OCI-LY7 (cell line): ENCODE data around the gene F13A1. TPM values are rescaled to one million over a fixed set of nuclear protein-coding genes. Genes with fewer than 3 reads are reported as not detected.

Experiments
- BruUV-seq: library from RNA; stranded (reverse); fragments of 400-500 nt; replicated peaks from 2 replicates; lab custom pipeline; 2021; lab: Mats Ljungman, UMichigan
- CTCF ChIA-PET: fragments of 300-600 bp; sonication (Branson Sonifier 250); formaldehyde crosslinking; loops from one replicate; lab custom pipeline; 2022; ENCODE audit warnings: antibody characterized with exemption; ENCODE audit not compliant: unreplicated experiment; lab: Charles Lee
- POLR2A ChIA-PET: fragments of 300-600 bp; sonication (Branson Sonifier 250); formaldehyde crosslinking; loops from one replicate; lab custom pipeline; 2022; ENCODE audit warnings: antibody characterized with exemption; lab: Charles Lee
- DNase-seq: peaks from one replicate; pipeline ENCODE4 v3.0.0-alpha.2; 2015; ENCODE audit warnings: low spot score
- H2AFZ ChIP-seq: fragments of 200-600 bp; sonication (generic), shearing (Covaris generic); 2 replicates; pipeline ENCODE4 v1.6.1; 2014; ENCODE audit warnings: mild to moderate bottlenecking, antibody characterized with exemption, low read length, moderate library complexity
- H3K27ac ChIP-seq: fragments of 200-600 bp; sonication (generic); 2 replicates; pipeline ENCODE4 v1.5.1; 2014; ENCODE audit warnings: mixed run types, low read depth, mild to moderate bottlenecking, moderate library complexity, low read length, inconsistent platforms; ENCODE audit not compliant: poor library complexity, severe bottlenecking
- H3K36me3 ChIP-seq: fragments of 200-600 bp; sonication (generic); 2 replicates; pipeline ENCODE4 v1.6.1; 2014; ENCODE audit warnings: mild to moderate bottlenecking, antibody characterized with exemption, low read length, moderate library complexity, mixed read lengths; ENCODE audit not compliant: insufficient read depth
- H3K4me1 ChIP-seq: fragments of 200-600 bp; sonication (generic); 2 replicates; pipeline ENCODE4 v1.5.1; 2014; ENCODE audit warnings: mild to moderate bottlenecking, low read length; ENCODE audit not compliant: insufficient read depth, poor library complexity, severe bottlenecking
- H3K4me2 ChIP-seq: fragments of 200-600 bp; sonication (generic); 2 replicates; pipeline ENCODE4 v1.6.1; 2014; ENCODE audit warnings: mild to moderate bottlenecking, low read length
- H3K4me3 ChIP-seq: fragments of 200-600 bp; sonication (generic); 2 replicates; pipeline ENCODE4 v1.5.1; 2014; ENCODE audit warnings: mild to moderate bottlenecking, low read depth, low read length; ENCODE audit not compliant: poor library complexity, severe bottlenecking
- H3K79me2 ChIP-seq: fragments of 200-600 bp; sonication (generic); 2 replicates; pipeline ENCODE4 v1.6.1; 2016; ENCODE audit warnings: low read depth, mild to moderate bottlenecking, low read length, moderate library complexity, mixed read lengths; ENCODE audit not compliant: insufficient read depth
- H3K9me2 ChIP-seq: fragments of 200-600 bp; sonication (generic); 2 replicates; pipeline ENCODE4 v1.6.1; 2016; ENCODE audit warnings: mild to moderate bottlenecking, low read length, mixed read lengths; ENCODE audit not compliant: insufficient read depth
- H3K9me3 ChIP-seq: fragments of 200-600 bp; sonication (generic); 2 replicates; pipeline ENCODE4 v1.6.1; 2014; ENCODE audit warnings: mild to moderate bottlenecking, mixed run types, low read length, mixed read lengths
- H4K20me1 ChIP-seq: fragments of 200-600 bp; sonication (generic); 2 replicates; pipeline ENCODE4 v1.6.1; 2014; ENCODE audit warnings: mild to moderate bottlenecking, antibody characterized with exemption, low read length, moderate library complexity, mixed read lengths; ENCODE audit not compliant: insufficient read depth
- EZH2phosphoT487 ChIP-seq: fragments of 200-600 bp; sonication (generic); IDR thresholded peaks from 2 replicates; pipeline ENCODE4 v1.6.1; 2018; ENCODE audit warnings: low read depth, borderline replicate concordance, mild to moderate bottlenecking, mixed run types, antibody characterized with exemption, low read length, moderate library complexity, mixed read lengths
- intact Hi-C: fragments of 100-400 bp; cut with micrococcal nuclease; formaldehyde crosslinking; loops from one replicate; pipeline ENCODE4 v1.10.0; 2022; ENCODE audit not compliant: unreplicated experiment
- total RNA-seq, 2 experiments: library from RNA; depleted of rRNA in 1 of 2; stranded (reverse); fragments of >200 nt in 1 of 2; shearing (Covaris generic) in 1 of 2; gene quantifications; 2 replicates each; pipeline ENCODE4 v1.2.3, GENCODE V29; 2014 to 2022
- TF ChIP-seq, protein P1 (sequence below): fragments of 200-600 bp; sonication (generic); conservative IDR thresholded peaks from 2 replicates; pipeline ENCODE4 v1.5.1; 2014; ENCODE audit warnings: mild to moderate bottlenecking, antibody characterized with exemption, low read length, moderate library complexity, mixed read lengths

F13A1 gene
- total RNA-seq, 2 experiments from 2014 or later, result 0.13 to 0.63 TPM

GRCh38 chr6:6123803-6124202, 196.7 kb downstream of the F13A1 start:
- no TSS peak for BruUV-seq
- Histone ChIP-seq H3K36me3 (no peaks in the 10 kb centered on the region), H4K20me1 (no peaks in the 10 kb centered on the region), H3K9me3 (no peaks in the 10 kb centered on the region), H3K4me2 (no peak overlapping the region), H3K4me1 (no peaks in the 10 kb centered on the region), H2AFZ (no peak overlapping the region), H3K79me2 (no peaks in the 10 kb centered on the region), H3K9me2 (no peaks in the 10 kb centered on the region), H3K27ac (no peak overlapping the region), H3K4me3 (no peak overlapping the region)
- no peak for TF ChIP-seq EZH2phosphoT487
- TF ChIP-seq, protein P1, sequence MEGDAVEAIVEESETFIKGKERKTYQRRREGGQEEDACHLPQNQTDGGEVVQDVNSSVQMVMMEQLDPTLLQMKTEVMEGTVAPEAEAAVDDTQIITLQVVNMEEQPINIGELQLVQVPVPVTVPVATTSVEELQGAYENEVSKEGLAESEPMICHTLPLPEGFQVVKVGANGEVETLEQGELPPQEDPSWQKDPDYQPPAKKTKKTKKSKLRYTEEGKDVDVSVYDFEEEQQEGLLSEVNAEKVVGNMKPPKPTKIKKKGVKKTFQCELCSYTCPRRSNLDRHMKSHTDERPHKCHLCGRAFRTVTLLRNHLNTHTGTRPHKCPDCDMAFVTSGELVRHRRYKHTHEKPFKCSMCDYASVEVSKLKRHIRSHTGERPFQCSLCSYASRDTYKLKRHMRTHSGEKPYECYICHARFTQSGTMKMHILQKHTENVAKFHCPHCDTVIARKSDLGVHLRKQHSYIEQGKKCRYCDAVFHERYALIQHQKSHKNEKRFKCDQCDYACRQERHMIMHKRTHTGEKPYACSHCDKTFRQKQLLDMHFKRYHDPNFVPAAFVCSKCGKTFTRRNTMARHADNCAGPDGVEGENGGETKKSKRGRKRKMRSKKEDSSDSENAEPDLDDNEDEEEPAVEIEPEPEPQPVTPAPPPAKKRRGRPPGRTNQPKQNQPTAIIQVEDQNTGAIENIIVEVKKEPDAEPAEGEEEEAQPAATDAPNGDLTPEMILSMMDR, result no peak
- ChIA-PET POLR2A (interaction anchor here (0.5 kb wide), 1 partner anchor 209 kb away, joined by 3 read pairs; no protein-coding TSS in a partner anchor), CTCF (no interaction called here)
- intact Hi-C loops, result no loop called here
- DNase-seq, result no peak

GRCh38 chr6:6121943-6122342, 198.5 kb downstream of the F13A1 start:
- intact Hi-C loops, result no loop called here
- Histone ChIP-seq H2AFZ (no peak overlapping the region), H3K79me2 (no peaks in the 10 kb centered on the region), H3K4me3 (no peak overlapping the region), H3K4me2 (no peak overlapping the region), H3K4me1 (no peaks in the 10 kb centered on the region), H3K36me3 (no peaks in the 10 kb centered on the region), H3K9me3 (no peaks in the 10 kb centered on the region), H4K20me1 (no peaks in the 10 kb centered on the region), H3K27ac (no peak overlapping the region), H3K9me2 (no peaks in the 10 kb centered on the region)
- CTCF ChIA-PET, result no interaction called here
- POLR2A ChIA-PET, result interaction anchor here (1.4 kb wide), 1 partner anchor 9 kb away, joined by 3 read pairs; no protein-coding TSS in a partner anchor
- TF ChIP-seq, protein P1, result no peak
- no peak for TF ChIP-seq EZH2phosphoT487
- no TSS peak for BruUV-seq
- DNase-seq, result no peak

DNA sequence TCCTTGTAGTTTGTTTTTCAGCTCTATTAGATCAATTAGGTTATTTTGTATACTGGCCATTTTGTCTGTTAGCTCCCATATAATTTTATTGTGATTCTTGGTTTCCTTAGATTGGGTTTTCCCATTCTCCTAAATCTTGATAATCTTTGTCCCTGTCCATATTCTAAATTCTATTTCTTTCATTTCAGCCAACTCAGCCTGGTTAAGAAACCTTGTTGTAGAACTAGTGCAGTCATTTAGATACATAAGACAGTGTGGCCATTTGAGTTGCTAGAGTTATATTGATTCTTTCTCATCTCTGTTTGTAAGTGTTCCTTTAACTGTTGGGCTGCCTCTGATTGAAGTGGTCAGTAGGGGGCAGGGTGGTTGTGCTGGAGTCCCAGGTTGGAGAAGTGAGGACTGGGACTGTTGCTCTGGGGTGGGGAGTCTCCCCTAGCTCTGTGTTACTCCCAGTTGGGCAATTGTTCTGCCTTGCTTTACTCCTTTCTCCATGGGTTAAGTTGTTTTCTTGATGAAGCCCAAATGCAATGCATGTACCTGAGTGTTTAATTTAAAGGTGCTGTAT, 214.9 kb downstream of the F13A1 start:
- POLR2A ChIA-PET, result interaction anchor here (0.7 to 1.0 kb wide), 2 partner anchors 14 to 21 kb away, joined by 3 to 6 read pairs; no protein-coding TSS in a partner anchor
- no peak for TF ChIP-seq EZH2phosphoT487
- TF ChIP-seq, protein P1, result peak; percentile 79
- intact Hi-C loops, result loop anchor here (1.0 kb wide), 2 partner anchors 389 to 442 kb away; no protein-coding TSS in a partner anchor
- Histone ChIP-seq H2AFZ (peak overlapping the region; percentile 16; the same call in 1 of the 2 replicates), H3K9me2 (no peaks in the 10 kb centered on the region), H3K4me1 (no peaks in the 10 kb centered on the region), H3K79me2 (no peaks in the 10 kb centered on the region), H3K27ac (no peak overlapping the region), H4K20me1 (no peaks in the 10 kb centered on the region), H3K4me2 (no peak overlapping the region), H3K4me3 (no peak overlapping the region), H3K9me3 (no peaks in the 10 kb centered on the region), H3K36me3 (no peaks in the 10 kb centered on the region)
- peak; percentile 60 for DNase-seq
- BruUV-seq, result no TSS peak
- CTCF ChIA-PET, result interaction anchor here (1.0 kb wide), 1 partner anchor 389 kb away, joined by 3 read pairs; no protein-coding TSS in a partner anchor
